GM13977 (cell line): ENCODE measurements around the gene LUZP2.

Experiments
- DNase-seq: peaks from one replicate; pipeline ENCODE4 v3.0.0; 2012; ENCODE audit warnings: low spot score
- in situ Hi-C: fragments of 300-500 bp; cut with MboI; formaldehyde crosslinking; loops from one replicate; pipeline ENCODE4 v1.12.0; 2022; ENCODE audit warnings: low sequenced_read_pairs, low pct_unique_long_range_greater_than_20kb, mixed read lengths, inconsistent platforms; ENCODE audit not compliant: unreplicated experiment
- TF ChIP-seq, protein P1 (sequence below): IDR thresholded peaks from 2 replicates; pipeline ENCODE4 v1.5.1; 2012; ENCODE audit warnings: mild to moderate bottlenecking, control low read depth; ENCODE audit not compliant: insufficient read depth; ENCODE audit errors: extremely low read depth, missing control alignments

LUZP2 gene

DNA sequence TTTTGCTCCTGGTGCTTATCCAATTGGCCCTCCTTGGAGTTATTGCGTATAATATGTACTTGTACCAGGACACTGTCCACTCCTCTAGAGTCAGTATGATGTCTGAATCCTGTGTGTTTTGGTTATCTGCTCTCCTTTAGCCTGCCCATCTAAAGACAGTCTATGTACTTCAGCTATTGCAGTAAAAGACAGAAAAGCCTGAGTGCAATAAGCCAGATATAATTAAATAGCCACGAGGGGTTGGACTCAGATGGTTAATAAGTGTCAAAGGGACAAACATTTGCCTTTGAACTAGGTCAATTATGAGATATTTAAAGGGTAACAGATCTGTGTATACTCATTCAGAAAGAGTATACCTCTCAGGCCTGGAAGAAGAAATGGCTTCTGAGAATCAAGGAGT, 406.7 kb downstream of the LUZP2 start:
- TF ChIP-seq, protein P1, sequence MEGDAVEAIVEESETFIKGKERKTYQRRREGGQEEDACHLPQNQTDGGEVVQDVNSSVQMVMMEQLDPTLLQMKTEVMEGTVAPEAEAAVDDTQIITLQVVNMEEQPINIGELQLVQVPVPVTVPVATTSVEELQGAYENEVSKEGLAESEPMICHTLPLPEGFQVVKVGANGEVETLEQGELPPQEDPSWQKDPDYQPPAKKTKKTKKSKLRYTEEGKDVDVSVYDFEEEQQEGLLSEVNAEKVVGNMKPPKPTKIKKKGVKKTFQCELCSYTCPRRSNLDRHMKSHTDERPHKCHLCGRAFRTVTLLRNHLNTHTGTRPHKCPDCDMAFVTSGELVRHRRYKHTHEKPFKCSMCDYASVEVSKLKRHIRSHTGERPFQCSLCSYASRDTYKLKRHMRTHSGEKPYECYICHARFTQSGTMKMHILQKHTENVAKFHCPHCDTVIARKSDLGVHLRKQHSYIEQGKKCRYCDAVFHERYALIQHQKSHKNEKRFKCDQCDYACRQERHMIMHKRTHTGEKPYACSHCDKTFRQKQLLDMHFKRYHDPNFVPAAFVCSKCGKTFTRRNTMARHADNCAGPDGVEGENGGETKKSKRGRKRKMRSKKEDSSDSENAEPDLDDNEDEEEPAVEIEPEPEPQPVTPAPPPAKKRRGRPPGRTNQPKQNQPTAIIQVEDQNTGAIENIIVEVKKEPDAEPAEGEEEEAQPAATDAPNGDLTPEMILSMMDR, result no peak
- in situ Hi-C loops, result no loop called here
- no peak for DNase-seq

DNA sequence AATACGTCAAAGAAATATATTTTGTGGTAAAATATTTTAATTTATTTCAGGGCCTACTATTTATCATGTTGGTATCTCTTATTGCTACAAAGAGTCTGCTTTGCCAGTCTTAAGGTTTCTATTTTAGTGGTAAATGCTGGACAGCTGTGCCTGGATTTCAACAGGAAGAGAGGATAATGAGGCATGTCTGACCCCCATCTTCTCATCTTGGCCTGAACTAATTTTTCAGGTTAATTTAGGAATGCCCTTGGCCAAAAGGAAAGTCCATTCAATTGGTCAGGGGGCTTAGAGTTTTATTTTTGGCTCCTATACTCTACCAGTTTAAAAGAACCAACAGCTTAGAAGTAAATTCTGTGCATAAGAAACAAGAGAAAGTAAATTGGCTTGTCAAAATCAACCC, 428.2 kb downstream of the LUZP2 start:
- no peak for DNase-seq
- in situ Hi-C loops, result no loop called here
- TF ChIP-seq, protein P1, result no peak

DNA sequence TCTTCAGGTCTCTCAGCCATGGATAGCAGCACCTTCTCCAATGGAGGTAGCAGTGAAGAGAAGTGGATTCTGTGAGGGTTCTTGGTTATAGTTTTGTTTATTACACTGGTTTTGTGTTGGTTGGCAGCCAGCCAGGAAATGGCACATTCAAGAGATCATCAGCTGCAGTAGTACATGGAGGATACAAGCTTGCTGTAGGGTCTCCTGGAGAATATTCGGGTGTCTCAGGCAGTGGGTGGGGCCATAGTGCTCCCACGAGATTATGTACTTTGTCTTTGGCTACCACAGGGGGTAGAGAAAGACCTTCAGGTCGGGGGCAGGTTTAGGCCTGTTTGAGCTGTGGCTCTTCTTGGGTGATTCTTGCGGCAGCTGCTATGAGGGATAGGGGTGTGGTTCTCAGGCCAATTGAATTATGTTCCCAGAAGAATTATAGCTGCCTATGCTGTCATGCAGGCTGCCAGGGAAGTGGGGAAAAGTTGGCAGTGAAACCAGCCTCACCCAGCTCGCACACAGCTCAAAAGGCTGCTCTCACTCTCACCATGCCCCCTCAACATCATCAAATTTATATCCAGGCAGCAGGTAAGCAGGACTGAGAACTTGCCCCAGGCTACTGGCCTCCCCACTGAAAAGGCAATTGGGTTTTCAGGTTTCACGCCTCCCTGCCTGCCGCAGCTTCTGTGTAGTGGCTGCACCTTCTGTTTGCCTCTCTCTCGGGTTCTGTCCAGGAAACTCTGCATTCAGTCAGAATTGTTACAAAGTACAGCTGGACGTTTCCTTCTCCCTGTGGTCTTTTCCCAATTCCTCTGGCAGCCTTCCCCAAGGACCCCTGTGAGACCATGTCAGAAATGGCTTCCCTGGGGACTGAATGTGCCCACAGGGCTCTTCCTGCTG, 435.5 kb downstream of the LUZP2 start:
- in situ Hi-C loops, result no loop called here
- DNase-seq, result no peak
- TF ChIP-seq, protein P1, result no peak

DNA sequence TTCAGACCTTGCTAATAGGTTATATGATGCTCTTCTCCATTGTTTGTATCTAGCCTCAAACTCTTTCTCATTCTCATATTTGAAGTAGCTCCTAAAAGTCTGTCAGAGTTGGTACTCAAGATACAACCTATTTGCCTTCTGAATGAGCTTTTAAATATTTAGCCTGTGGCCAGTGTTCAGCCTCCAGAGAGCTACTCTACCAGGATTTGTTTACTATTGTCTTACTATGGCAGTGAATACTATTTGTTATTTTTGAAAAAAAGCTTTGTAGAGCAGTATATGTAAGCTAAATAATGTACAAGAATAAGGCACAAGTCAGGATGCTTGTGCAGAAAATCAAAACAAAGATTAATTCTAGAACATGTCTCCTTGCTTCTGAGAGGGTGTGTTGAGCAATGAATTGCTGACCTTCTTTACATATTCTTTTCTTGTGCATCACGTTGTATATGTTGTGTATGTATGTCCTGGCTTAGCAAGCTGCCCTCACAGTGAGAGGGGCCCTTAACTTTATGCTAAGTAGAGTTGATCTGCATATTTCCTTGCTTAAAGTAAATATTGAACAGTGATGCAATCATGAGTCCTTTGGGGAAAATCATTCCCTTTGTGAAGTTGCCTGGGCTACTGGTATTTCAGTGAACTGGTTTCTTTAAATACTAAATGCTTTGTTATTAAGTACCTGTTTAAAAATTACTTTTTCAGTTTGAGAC, 438.0 kb downstream of the LUZP2 start:
- no peak for DNase-seq
- TF ChIP-seq, protein P1, result no peak
- in situ Hi-C loops, result no loop called here

DNA sequence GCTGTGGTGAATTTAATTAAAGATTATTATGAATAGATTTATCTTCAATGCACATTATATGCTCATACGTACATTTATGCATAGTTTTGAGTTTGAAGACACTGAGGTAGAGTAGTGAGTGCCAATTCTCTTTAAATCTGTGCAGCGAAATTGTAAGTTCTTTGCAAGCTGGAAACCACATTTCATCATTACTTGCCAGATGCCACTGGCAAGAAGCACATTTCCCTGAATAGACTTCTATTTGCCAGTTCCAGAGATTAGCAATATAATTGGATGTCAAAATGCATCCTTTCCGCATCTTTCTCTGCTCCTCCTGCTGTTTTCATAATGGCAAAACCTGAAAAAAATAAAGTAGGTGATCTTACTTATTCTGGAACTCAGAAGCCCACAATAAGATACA, 448.0 kb downstream of the LUZP2 start:
- in situ Hi-C loops, result no loop called here
- no peak for DNase-seq
- TF ChIP-seq, protein P1, result no peak

DNA sequence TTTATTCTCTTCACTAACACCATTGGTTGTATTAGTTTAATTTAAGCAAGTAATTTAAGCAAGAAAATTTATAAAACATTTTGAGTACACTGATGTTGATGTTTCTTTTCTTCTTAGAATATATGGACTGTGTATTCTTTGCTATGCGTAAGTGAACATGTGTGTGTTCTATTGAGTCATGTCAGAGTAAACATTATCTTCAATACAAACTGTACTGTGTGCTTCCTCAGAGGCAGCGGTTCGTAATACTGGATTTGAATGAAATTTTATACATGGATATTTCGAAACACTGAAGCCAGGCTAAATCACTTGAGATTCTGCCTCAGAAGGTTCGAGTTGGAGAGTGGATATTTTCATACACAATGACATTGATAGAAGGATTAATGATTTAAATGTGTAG, 452.6 kb downstream of the LUZP2 start:
- TF ChIP-seq, protein P1, result no peak
- in situ Hi-C loops, result no loop called here
- DNase-seq, result no peak
